ENCODE measurements around the gene ADAM20.

Gene ADAM20

DNA sequence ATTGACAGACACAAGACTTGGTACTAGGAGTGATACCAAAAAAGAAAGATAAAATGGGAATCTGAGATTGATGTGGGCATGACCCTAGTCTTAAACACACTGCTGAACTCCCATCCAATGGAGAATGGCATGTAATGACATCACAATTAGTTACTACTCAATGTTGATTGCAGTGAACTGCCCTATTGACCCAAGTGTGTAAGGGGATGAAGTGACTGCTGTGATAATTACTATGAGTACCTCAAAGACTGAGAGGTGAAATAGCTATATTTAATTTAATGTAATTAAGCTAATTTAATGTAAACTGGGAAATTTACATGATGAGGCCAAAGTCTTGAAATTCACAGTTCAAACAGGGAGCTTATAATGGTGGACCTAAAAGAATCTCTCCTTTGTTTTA is at the start of gene ADAM20:
ADAM20 (minus strand) TSS at position 101 of the 400 bp plus-strand sequence. CDS start 10,247 bp downstream, outside the sequence.
- no peaks in the 10 kb centered on the region for H3K36me3 Mint-ChIP-seq (ENCODE audit: insufficient read depth)
- DNase-seq (ENCODE audit: low spot score in 2 of 2), result no peak
- no peak for ATAC-seq (replicated peaks; ENCODE audit: extremely low read depth, poor library complexity, severe bottlenecking)
- peaks cover 24% of the 10 kb centered on the region for H3K4me1 Mint-ChIP-seq
- no peak within 1 kb of the TSS for H3K4me3 Mint-ChIP-seq
- no peaks in the 10 kb centered on the region for H3K27me3 Mint-ChIP-seq
- H3K27ac Mint-ChIP-seq (ENCODE audit: low read depth), result no peak within 1 kb of the TSS
- H3K9me3 Mint-ChIP-seq, result peaks cover 8% of the 10 kb centered on the region

- H3K36me3 Mint-ChIP-seq (ENCODE audit: insufficient read depth), result peaks cover 16% of the 10 kb centered on the region
- H3K4me1 Mint-ChIP-seq, result peaks cover 7% of the 10 kb centered on the region
- no peaks in the 10 kb centered on the region for H3K9me3 Mint-ChIP-seq
- ATAC-seq (replicated peaks; ENCODE audit: extremely low read depth, poor library complexity, severe bottlenecking) (no peak), DNase-seq (ENCODE audit: low spot score in 2 of 2) (no peak)
- no peak overlapping the region for H3K27ac Mint-ChIP-seq (ENCODE audit: low read depth)
- no peak overlapping the region for H3K4me3 Mint-ChIP-seq
- H3K27me3 Mint-ChIP-seq, result no peaks in the 10 kb centered on the region
These were observed 42.1 kb upstream of the ADAM20 start for GRCh38 chr14:70576891-70577290.

- Mint-ChIP-seq H3K4me3 (no peak overlapping the region), H3K36me3 (ENCODE audit: insufficient read depth) (peaks cover 18% of the 10 kb centered on the region), H3K27me3 (no peaks in the 10 kb centered on the region), H3K4me1 (peaks cover 38% of the 10 kb centered on the region), H3K27ac (ENCODE audit: low read depth) (no peak overlapping the region), H3K9me3 (no peaks in the 10 kb centered on the region)
- no peak for ATAC-seq (replicated peaks; ENCODE audit: extremely low read depth, poor library complexity, severe bottlenecking)
- DNase-seq (ENCODE audit: low spot score in 2 of 2), result no peak
These were observed 38.2 kb upstream of the ADAM20 start for GRCh38 chr14:70573050-70573449.

DNA sequence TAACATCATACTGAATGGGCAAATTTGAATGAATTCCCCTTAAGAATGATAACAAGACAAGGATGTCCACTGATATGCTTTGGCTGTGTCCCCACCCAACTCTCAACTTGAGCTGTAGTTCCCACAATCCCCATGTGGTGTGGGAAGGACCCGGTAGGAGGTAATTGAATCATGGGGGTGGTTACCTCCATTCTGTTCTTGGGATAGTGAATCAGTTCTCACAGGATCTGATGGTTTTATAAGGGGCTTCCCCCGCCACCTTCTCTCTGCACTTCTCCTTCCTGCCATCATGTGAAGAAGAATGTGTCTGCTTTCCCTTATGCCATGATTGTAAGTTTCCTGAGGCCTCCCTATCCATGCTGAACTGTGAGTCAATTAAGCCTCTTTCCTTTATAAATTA is 36.3 kb upstream of the ADAM20 start:
- no peak overlapping the region for H3K27ac Mint-ChIP-seq (ENCODE audit: low read depth)
- peaks cover 23% of the 10 kb centered on the region for H3K36me3 Mint-ChIP-seq (ENCODE audit: insufficient read depth)
- no peak overlapping the region for H3K4me3 Mint-ChIP-seq

GRCh38 chr14:70567791-70568190 is 33.0 kb upstream of the ADAM20 start:
- Mint-ChIP-seq H3K36me3 (ENCODE audit: insufficient read depth) (peaks cover 35% of the 10 kb centered on the region), H3K27me3 (no peaks in the 10 kb centered on the region), H3K4me1 (peaks cover 43% of the 10 kb centered on the region), H3K4me3 (no peak overlapping the region), H3K9me3 (peaks cover 6% of the 10 kb centered on the region), H3K27ac (ENCODE audit: low read depth) (no peak overlapping the region)
- DNase-seq (ENCODE audit: low spot score in 2 of 2), result no peak
- ATAC-seq (replicated peaks; ENCODE audit: extremely low read depth, poor library complexity, severe bottlenecking), result no peak

More for the DNA sequence above, 36.3 kb upstream of the ADAM20 start:
- Mint-ChIP-seq H3K4me1 (peaks cover 43% of the 10 kb centered on the region), H3K9me3 (peaks cover 3% of the 10 kb centered on the region), H3K27me3 (no peaks in the 10 kb centered on the region)
- ATAC-seq (replicated peaks; ENCODE audit: extremely low read depth, poor library complexity, severe bottlenecking) (no peak), DNase-seq (ENCODE audit: low spot score in 2 of 2) (no peak)

DNA sequence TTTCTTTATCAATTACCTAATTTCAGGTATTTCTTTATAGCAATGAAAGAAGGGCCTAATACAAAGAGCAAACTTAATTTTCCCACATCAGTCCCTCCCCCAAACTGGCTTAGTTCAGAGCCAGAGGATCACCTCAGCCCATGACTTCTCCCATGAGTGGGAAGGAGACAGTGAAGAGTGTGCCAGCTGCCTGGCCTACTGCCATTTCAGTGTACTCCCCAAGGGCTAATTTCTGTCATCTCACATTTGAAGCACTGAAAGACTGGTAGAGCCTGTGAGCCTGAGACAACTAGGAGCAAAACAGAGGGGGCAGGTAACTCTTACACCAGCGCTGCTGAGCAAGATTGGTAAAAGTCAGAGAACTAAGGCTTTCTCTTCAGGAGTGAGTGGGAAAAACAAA is 29.1 kb upstream of the ADAM20 start:
- no peak for DNase-seq (ENCODE audit: low spot score in 2 of 2)
- no peak for ATAC-seq (replicated peaks; ENCODE audit: extremely low read depth, poor library complexity, severe bottlenecking)
- Mint-ChIP-seq H3K27ac (ENCODE audit: low read depth) (no peak overlapping the region), H3K9me3 (peaks cover 6% of the 10 kb centered on the region), H3K4me1 (peaks cover 8% of the 10 kb centered on the region), H3K36me3 (ENCODE audit: insufficient read depth) (peaks cover 25% of the 10 kb centered on the region), H3K27me3 (no peaks in the 10 kb centered on the region), H3K4me3 (no peak overlapping the region)

- Mint-ChIP-seq H3K9me3 (peaks cover 6% of the 10 kb centered on the region), H3K4me3 (no peak overlapping the region), H3K27me3 (no peaks in the 10 kb centered on the region), H3K27ac (ENCODE audit: low read depth) (no peak overlapping the region), H3K4me1 (peaks cover 8% of the 10 kb centered on the region), H3K36me3 (ENCODE audit: insufficient read depth) (peaks cover 24% of the 10 kb centered on the region)
- ATAC-seq (replicated peaks; ENCODE audit: extremely low read depth, poor library complexity, severe bottlenecking) (no peak), DNase-seq (ENCODE audit: low spot score in 2 of 2) (no peak)
These were observed 28.6 kb upstream of the ADAM20 start for GRCh38 chr14:70563417-70563816.

DNA sequence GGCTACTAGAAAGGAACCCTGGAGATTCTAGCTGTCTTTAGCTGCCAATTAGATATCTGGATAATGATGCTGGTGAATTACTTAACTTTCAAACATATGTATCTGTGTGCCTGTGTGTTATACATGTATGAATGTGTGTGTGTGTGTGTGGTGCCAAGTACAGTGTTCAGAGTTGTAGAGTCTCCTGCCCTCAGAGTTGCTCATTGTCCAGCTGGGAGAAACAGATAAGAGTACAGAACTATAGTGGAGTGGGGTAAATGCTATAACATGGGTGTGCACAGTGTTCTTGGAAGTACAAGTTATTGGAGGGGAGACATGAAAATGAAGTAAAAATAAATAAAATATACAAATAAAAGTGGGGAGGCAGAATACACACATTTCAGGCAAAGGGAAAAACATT is 23.6 kb upstream of the ADAM20 start:
- DNase-seq (ENCODE audit: low spot score in 2 of 2) (no peak), ATAC-seq (replicated peaks; ENCODE audit: extremely low read depth, poor library complexity, severe bottlenecking) (no peak)
- Mint-ChIP-seq H3K36me3 (ENCODE audit: insufficient read depth) (peaks cover 7% of the 10 kb centered on the region), H3K9me3 (no peaks in the 10 kb centered on the region), H3K27ac (ENCODE audit: low read depth) (no peak overlapping the region), H3K27me3 (no peaks in the 10 kb centered on the region), H3K4me1 (no peaks in the 10 kb centered on the region), H3K4me3 (no peak overlapping the region)

- Mint-ChIP-seq H3K27me3 (no peaks in the 10 kb centered on the region), H3K27ac (ENCODE audit: low read depth) (no peak overlapping the region), H3K4me3 (no peak overlapping the region), H3K9me3 (no peaks in the 10 kb centered on the region), H3K4me1 (no peaks in the 10 kb centered on the region), H3K36me3 (ENCODE audit: insufficient read depth) (no peaks in the 10 kb centered on the region)
- DNase-seq (ENCODE audit: low spot score in 2 of 2) (no peak), ATAC-seq (replicated peaks; ENCODE audit: extremely low read depth, poor library complexity, severe bottlenecking) (no peak)
These were observed 21.1 kb upstream of the ADAM20 start for GRCh38 chr14:70555890-70556289.

- Mint-ChIP-seq H3K27me3 (no peaks in the 10 kb centered on the region), H3K27ac (ENCODE audit: low read depth) (no peak overlapping the region), H3K4me1 (peaks cover 27% of the 10 kb centered on the region), H3K9me3 (peaks cover 3% of the 10 kb centered on the region), H3K4me3 (no peak overlapping the region), H3K36me3 (ENCODE audit: insufficient read depth) (no peaks in the 10 kb centered on the region)
- DNase-seq (ENCODE audit: low spot score in 2 of 2) (no peak), ATAC-seq (replicated peaks; ENCODE audit: extremely low read depth, poor library complexity, severe bottlenecking) (no peak)
These were observed 3.3 kb upstream of the ADAM20 start for GRCh38 chr14:70538087-70538486.

- no peak overlapping the region for H3K27ac Mint-ChIP-seq (ENCODE audit: low read depth)
- H3K9me3 Mint-ChIP-seq, result peaks cover 8% of the 10 kb centered on the region
- no peaks in the 10 kb centered on the region for H3K36me3 Mint-ChIP-seq (ENCODE audit: insufficient read depth)
- ATAC-seq (replicated peaks; ENCODE audit: extremely low read depth, poor library complexity, severe bottlenecking), result no peak
- H3K27me3 Mint-ChIP-seq, result no peaks in the 10 kb centered on the region
- peaks cover 27% of the 10 kb centered on the region for H3K4me1 Mint-ChIP-seq
- no peak for DNase-seq (ENCODE audit: low spot score in 2 of 2)
- H3K4me3 Mint-ChIP-seq, result no peak overlapping the region
These were observed 2.0 kb upstream of the ADAM20 start for GRCh38 chr14:70536830-70537229.

DNA sequence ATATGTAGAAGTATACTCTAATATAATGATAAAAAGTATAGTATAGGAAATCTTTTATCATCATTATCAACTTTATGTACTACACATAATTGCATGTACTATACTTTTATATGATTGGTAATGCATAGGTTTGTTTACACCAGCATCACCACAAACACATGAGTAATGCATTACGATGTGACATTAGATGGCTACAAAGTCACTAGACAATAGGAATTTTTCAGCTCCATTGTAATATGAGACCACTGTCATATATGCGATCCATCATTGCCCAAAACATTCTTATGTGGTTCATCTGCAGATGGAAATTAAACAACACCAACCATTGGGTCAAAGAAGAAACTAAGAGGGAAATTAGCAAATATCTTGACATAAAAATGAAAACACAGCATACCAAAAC is 4.4 kb downstream of the ADAM20 start:
- no peak overlapping the region for H3K27ac Mint-ChIP-seq (ENCODE audit: low read depth)
- ATAC-seq (replicated peaks; ENCODE audit: extremely low read depth, poor library complexity, severe bottlenecking) (no peak), DNase-seq (ENCODE audit: low spot score in 2 of 2) (no peak)
- no peaks in the 10 kb centered on the region for H3K36me3 Mint-ChIP-seq (ENCODE audit: insufficient read depth)
- no peak overlapping the region for H3K4me3 Mint-ChIP-seq
- peaks cover 8% of the 10 kb centered on the region for H3K9me3 Mint-ChIP-seq
- H3K4me1 Mint-ChIP-seq, result no peaks in the 10 kb centered on the region
- H3K27me3 Mint-ChIP-seq, result no peaks in the 10 kb centered on the region

DNA sequence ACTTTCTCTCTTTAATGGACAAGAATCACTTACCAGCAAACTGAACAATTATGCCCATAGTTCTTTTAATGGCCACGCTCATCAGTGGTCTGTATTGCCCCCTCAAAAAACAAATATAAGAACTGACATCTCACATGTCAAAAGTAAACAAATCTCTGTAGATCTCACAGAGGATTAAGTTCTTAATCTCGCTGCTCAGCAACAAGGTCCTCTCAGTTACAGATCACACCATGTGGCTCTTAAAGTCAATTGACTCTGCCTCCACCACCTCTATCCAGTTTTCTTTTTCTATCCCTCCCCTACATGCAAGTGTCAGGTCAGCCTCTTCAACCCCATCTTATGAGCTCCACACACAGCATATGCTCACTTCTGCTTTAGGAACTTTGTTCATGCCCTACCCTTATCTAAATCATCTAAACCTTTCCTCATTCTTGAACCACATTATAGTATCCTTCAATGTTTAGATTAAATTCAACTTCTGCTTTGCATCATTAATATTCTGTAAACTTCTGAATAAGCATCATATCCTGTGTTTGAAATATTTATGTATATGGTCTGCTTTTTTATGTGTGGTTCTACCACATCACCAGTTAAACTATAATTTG is 7.2 kb downstream of the ADAM20 start:
- H3K27ac Mint-ChIP-seq (ENCODE audit: low read depth), result no peak overlapping the region
- ATAC-seq (replicated peaks; ENCODE audit: extremely low read depth, poor library complexity, severe bottlenecking) (no peak), DNase-seq (ENCODE audit: low spot score in 2 of 2) (no peak)
- H3K4me3 Mint-ChIP-seq, result no peak overlapping the region
- no peaks in the 10 kb centered on the region for H3K4me1 Mint-ChIP-seq
- peaks cover under 1% of the 10 kb centered on the region for H3K9me3 Mint-ChIP-seq
- no peaks in the 10 kb centered on the region for H3K36me3 Mint-ChIP-seq (ENCODE audit: insufficient read depth)
- no peaks in the 10 kb centered on the region for H3K27me3 Mint-ChIP-seq
